ENCODE data around the gene MCRIP1.

The MCRIP1 gene

GRCh38 chr17:81828656-81829055 lies 4.4 kb downstream of the MCRIP1 start:
- Histone ChIP-seq H3K9me3 (ENCODE audit: insufficient read depth, low read length) (no peaks in the 10 kb centered on the region), H3K36me3 (ENCODE audit: low read length) (no peaks in the 10 kb centered on the region), H4K20me1 (ENCODE audit: low read depth, low read length) (no peaks in the 10 kb centered on the region), H3K27ac (ENCODE audit: low read depth, low read length) (no peak overlapping the region), H3K27me3 (ENCODE audit: low read length) (no peaks in the 10 kb centered on the region), H3F3A (ENCODE audit: insufficient read depth) (no peaks in the 10 kb centered on the region), H3K9me2 (replicated peaks; ENCODE audit: insufficient read depth, low read length) (no peaks in the 10 kb centered on the region), H3K4me3 (ENCODE audit: insufficient read depth, low read length, poor library complexity, severe bottlenecking) (no peak overlapping the region), H2AFZ (ENCODE audit: low read depth, low read length, severe bottlenecking) (no peak overlapping the region), H3K79me2 (ENCODE audit: insufficient read depth, low read length) (no peaks in the 10 kb centered on the region), H3K9ac (ENCODE audit: low read length) (no peak overlapping the region), H3K4me2 (ENCODE audit: low read depth, low read length, poor library complexity, severe bottlenecking) (no peak overlapping the region)
- TF ChIP-seq, protein P1, sequence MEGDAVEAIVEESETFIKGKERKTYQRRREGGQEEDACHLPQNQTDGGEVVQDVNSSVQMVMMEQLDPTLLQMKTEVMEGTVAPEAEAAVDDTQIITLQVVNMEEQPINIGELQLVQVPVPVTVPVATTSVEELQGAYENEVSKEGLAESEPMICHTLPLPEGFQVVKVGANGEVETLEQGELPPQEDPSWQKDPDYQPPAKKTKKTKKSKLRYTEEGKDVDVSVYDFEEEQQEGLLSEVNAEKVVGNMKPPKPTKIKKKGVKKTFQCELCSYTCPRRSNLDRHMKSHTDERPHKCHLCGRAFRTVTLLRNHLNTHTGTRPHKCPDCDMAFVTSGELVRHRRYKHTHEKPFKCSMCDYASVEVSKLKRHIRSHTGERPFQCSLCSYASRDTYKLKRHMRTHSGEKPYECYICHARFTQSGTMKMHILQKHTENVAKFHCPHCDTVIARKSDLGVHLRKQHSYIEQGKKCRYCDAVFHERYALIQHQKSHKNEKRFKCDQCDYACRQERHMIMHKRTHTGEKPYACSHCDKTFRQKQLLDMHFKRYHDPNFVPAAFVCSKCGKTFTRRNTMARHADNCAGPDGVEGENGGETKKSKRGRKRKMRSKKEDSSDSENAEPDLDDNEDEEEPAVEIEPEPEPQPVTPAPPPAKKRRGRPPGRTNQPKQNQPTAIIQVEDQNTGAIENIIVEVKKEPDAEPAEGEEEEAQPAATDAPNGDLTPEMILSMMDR (IDR thresholded peaks at IDR 0.05; ENCODE audit: insufficient read depth, low read length, poor library complexity, severe bottlenecking), result no peak
- no peak for TF ChIP-seq EZH2phosphoT487 (conservative IDR thresholded peaks at IDR 0.05; ENCODE audit: low read length)

GRCh38 chr17:81825841-81826466 lies 7.1 kb downstream of the MCRIP1 start:
- no peaks in the 10 kb centered on the region for H3K27me3 ChIP-seq (ENCODE audit: low read length)
- H3K4me3 ChIP-seq (ENCODE audit: insufficient read depth, low read length, poor library complexity, severe bottlenecking), result no peak overlapping the region
- H3K9me3 ChIP-seq (ENCODE audit: insufficient read depth, low read length), result no peaks in the 10 kb centered on the region
- no peaks in the 10 kb centered on the region for H3K9me2 ChIP-seq (replicated peaks; ENCODE audit: insufficient read depth, low read length)
- H4K20me1 ChIP-seq (ENCODE audit: low read depth, low read length), result no peaks in the 10 kb centered on the region
- H3K4me2 ChIP-seq (ENCODE audit: low read depth, low read length, poor library complexity, severe bottlenecking), result no peak overlapping the region
- no peak overlapping the region for H3K27ac ChIP-seq (ENCODE audit: low read depth, low read length)
- no peak overlapping the region for H2AFZ ChIP-seq (ENCODE audit: low read depth, low read length, severe bottlenecking)
- no peak overlapping the region for H3K9ac ChIP-seq (ENCODE audit: low read length)
- H3F3A ChIP-seq (ENCODE audit: insufficient read depth), result no peaks in the 10 kb centered on the region
- no peaks in the 10 kb centered on the region for H3K79me2 ChIP-seq (ENCODE audit: insufficient read depth, low read length)
- H3K36me3 ChIP-seq (ENCODE audit: low read length), result no peaks in the 10 kb centered on the region
- no peak for TF ChIP-seq EZH2phosphoT487 (conservative IDR thresholded peaks at IDR 0.05; ENCODE audit: low read length)
- TF ChIP-seq, protein P1 (IDR thresholded peaks at IDR 0.05; ENCODE audit: insufficient read depth, low read length, poor library complexity, severe bottlenecking), result no peak

DNA sequence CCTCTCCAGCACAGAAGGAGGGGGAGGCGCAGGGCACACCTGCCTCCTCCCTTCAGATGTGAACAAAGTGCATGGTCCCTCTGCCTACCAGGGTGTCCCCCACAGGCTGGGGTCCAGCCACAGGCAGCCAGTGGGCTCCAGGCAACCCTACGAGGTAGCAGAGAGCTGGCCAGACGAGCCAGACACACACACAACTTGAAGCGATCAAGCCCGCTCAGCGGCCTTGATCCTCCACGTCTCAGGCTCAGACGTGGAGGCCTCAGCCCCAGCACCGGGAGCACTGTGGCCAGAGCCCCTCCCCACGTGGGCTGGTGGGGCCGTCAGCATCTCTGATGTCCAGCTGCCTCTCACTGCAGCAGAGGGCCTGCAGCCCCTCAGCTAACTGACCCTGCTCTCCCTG lies 8.5 kb downstream of the MCRIP1 start:
- no peak overlapping the region for H3K4me3 ChIP-seq (ENCODE audit: insufficient read depth, low read length, poor library complexity, severe bottlenecking)

More for the DNA sequence above, 8.5 kb downstream of the MCRIP1 start:
- H3K27ac ChIP-seq (ENCODE audit: low read depth, low read length), result no peak overlapping the region
- no peak overlapping the region for H2AFZ ChIP-seq (ENCODE audit: low read depth, low read length, severe bottlenecking)
- H4K20me1 ChIP-seq (ENCODE audit: low read depth, low read length), result no peaks in the 10 kb centered on the region
- H3F3A ChIP-seq (ENCODE audit: insufficient read depth), result no peaks in the 10 kb centered on the region
- no peaks in the 10 kb centered on the region for H3K79me2 ChIP-seq (ENCODE audit: insufficient read depth, low read length)
- H3K4me2 ChIP-seq (ENCODE audit: low read depth, low read length, poor library complexity, severe bottlenecking), result no peak overlapping the region
- no peak for TF ChIP-seq EZH2phosphoT487 (conservative IDR thresholded peaks at IDR 0.05; ENCODE audit: low read length)
- TF ChIP-seq, protein P1 (IDR thresholded peaks at IDR 0.05; ENCODE audit: insufficient read depth, low read length, poor library complexity, severe bottlenecking), result no peak
- no peaks in the 10 kb centered on the region for H3K36me3 ChIP-seq (ENCODE audit: low read length)
- H3K27me3 ChIP-seq (ENCODE audit: low read length), result no peaks in the 10 kb centered on the region
- no peaks in the 10 kb centered on the region for H3K9me3 ChIP-seq (ENCODE audit: insufficient read depth, low read length)
- no peak overlapping the region for H3K9ac ChIP-seq (ENCODE audit: low read length)
- no peaks in the 10 kb centered on the region for H3K9me2 ChIP-seq (replicated peaks; ENCODE audit: insufficient read depth, low read length)

All from SU-DHL-6 (cell line).